A673 (cell line): ENCODE results near the gene CKB.

Experiments
- EZH2 ChIP-seq: fragments of 200-600 bp; sonication (generic); IDR thresholded peaks from 2 replicates; pipeline ENCODE4 v1.6.1; 2017; ENCODE audit warnings: borderline replicate concordance, low read depth, mild to moderate bottlenecking, mixed read lengths, antibody characterized with exemption, low read length; ENCODE audit not compliant: poor library complexity, severe bottlenecking
- TF ChIP-seq, protein P1 (sequence below): fragments of 300-800, 200-600 bp; sonication (generic); conservative IDR thresholded peaks from 2 replicates; pipeline ENCODE4 v1.5.1; 2017; ENCODE audit warnings: low read depth, mild to moderate bottlenecking, antibody characterized with exemption, low read length, moderate library complexity, mixed read lengths

- TF ChIP-seq, protein P1, sequence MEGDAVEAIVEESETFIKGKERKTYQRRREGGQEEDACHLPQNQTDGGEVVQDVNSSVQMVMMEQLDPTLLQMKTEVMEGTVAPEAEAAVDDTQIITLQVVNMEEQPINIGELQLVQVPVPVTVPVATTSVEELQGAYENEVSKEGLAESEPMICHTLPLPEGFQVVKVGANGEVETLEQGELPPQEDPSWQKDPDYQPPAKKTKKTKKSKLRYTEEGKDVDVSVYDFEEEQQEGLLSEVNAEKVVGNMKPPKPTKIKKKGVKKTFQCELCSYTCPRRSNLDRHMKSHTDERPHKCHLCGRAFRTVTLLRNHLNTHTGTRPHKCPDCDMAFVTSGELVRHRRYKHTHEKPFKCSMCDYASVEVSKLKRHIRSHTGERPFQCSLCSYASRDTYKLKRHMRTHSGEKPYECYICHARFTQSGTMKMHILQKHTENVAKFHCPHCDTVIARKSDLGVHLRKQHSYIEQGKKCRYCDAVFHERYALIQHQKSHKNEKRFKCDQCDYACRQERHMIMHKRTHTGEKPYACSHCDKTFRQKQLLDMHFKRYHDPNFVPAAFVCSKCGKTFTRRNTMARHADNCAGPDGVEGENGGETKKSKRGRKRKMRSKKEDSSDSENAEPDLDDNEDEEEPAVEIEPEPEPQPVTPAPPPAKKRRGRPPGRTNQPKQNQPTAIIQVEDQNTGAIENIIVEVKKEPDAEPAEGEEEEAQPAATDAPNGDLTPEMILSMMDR = no peak
- no peak for TF ChIP-seq EZH2
These were observed 11.5 kb upstream of the CKB start for GRCh38 chr14:103533999-103534575.
